ENCODE results near the gene POLE2.

GRCh38 chr14:49615776-49616175, 72.2 kb downstream of the POLE2 start:
- TF ChIP-seq CTCF (conservative IDR thresholded peaks at IDR 0.05) (no peak), EZH2 (IDR thresholded peaks at IDR 0.05; ENCODE audit: low read depth) (no peak)
